ENCODE results near the gene EEF1A2. TPM values are rescaled to one million over a fixed set of nuclear protein-coding genes. Genes with fewer than 3 reads are reported as not detected.

Gene EEF1A2
- total and polyA plus RNA-seq, 2 donors (not counting 3 experiments of a cell fraction or from before 2014, with no cell fraction given) = 2.7 to 3.4 TPM

- no peaks in the 10 kb centered on the region for H4K20me1 ChIP-seq (replicated peaks; ENCODE audit: control insufficient read depth, extremely low read depth, insufficient read depth, low read length)
- no peaks in the 10 kb centered on the region for H3K9me3 ChIP-seq (replicated peaks; ENCODE audit: control insufficient read depth, insufficient read depth, low read length)
- ChIA-PET POLR2A (interaction anchor here (0.6 kb wide), 1 partner anchor 10 kb away, joined by 4 read pairs; no protein-coding TSS in a partner anchor), CTCF (interaction anchor here (0.5 to 2.5 kb wide), 4 partner anchors 15 to 284 kb away, joined by 3 to 28 read pairs (median 4); partner anchors contain the start of gene PTK6)
- no peak overlapping the region for H3K9ac ChIP-seq (replicated peaks; ENCODE audit: extremely low read depth, insufficient read depth, low read length)
- dilution Hi-C loops (cut with MboI; ENCODE audit: extremely low pct_ligation_motif_present, low sequenced_read_pairs) = no loop called here
- DNase-seq (ENCODE audit: low read depth, low spot score) (no peak), FAIRE-seq (no peak)
- peaks cover 12% of the 10 kb centered on the region for H3K4me1 ChIP-seq (ENCODE audit: control insufficient read depth, extremely low read depth, insufficient read depth, low read length)
- no peaks in the 10 kb centered on the region for H3K9me1 ChIP-seq (replicated peaks; ENCODE audit: control insufficient read depth, extremely low read depth, insufficient read depth, low read length)
- TF ChIP-seq POLR2AphosphoS5 (IDR thresholded peaks at IDR 0.05; ENCODE audit: insufficient read depth, low read depth, low read length) (no peak), FOS (IDR thresholded peaks at IDR 0.05; ENCODE audit: borderline replicate concordance, insufficient read depth, low read length) (no peak), JUN (IDR thresholded peaks at IDR 0.05; ENCODE audit: borderline replicate concordance, insufficient read depth, insufficient read length, low read depth) (no peak), MYC (IDR thresholded peaks at IDR 0.05; ENCODE audit: low read depth, low read length) (no peak), POLR2A (IDR thresholded peaks at IDR 0.05; ENCODE audit: low read depth, low read length) (no peak), EZH2 (IDR thresholded peaks at IDR 0.05; ENCODE audit: borderline replicate concordance, low read depth, low read length, severe bottlenecking) (no peak), MAX (IDR thresholded peaks at IDR 0.05; ENCODE audit: insufficient read depth, insufficient read length) (no peak), GATA2 (IDR thresholded peaks at IDR 0.05; ENCODE audit: insufficient read depth, insufficient read length, low read depth, low read length) (no peak), CTCF (IDR thresholded peaks at IDR 0.05; ENCODE audit: extremely low read depth in 1 of 2, insufficient read depth in 1 of 2, low read depth in 1 of 2, low read length in 2 of 2) (no peak)
- intact Hi-C loops (cut with micrococcal nuclease) = no loop called here
- no peak overlapping the region for H3K4me3 ChIP-seq (replicated peaks in 1 of 3; ENCODE audit: insufficient read depth in 1 of 3, low read depth in 1 of 3, low read length in 3 of 3)
- no peak overlapping the region for H2AFZ ChIP-seq (ENCODE audit: low read depth, low read length)
- peak overlapping the region; percentile 19 for H3K4me2 ChIP-seq (ENCODE audit: insufficient read depth, low read length)
- no peak overlapping the region for H3K27ac ChIP-seq (ENCODE audit: insufficient read depth, low read depth, low read length)
- BruUV-seq (replicated peaks) = no TSS peak
- H3K79me2 ChIP-seq (ENCODE audit: control insufficient read depth, insufficient read depth, low read length) = peaks cover 16% of the 10 kb centered on the region
- peaks cover 0 to 2% of the 10 kb centered on the region in 2 experiments for H3K36me3 ChIP-seq (ENCODE audit: control insufficient read depth in 2 of 2, extremely low read depth in 1 of 2, insufficient read depth in 2 of 2, low read length in 2 of 2)
- no peaks in the 10 kb centered on the region for H3K27me3 ChIP-seq (ENCODE audit: control insufficient read depth in 2 of 2, insufficient read depth in 2 of 2, low read length in 2 of 2)
Observed at GRCh38 chr20:63522091-63522868, 23.4 kb upstream of the EEF1A2 start.

Data from endothelial cell of umbilical vein (primary cell).